Smooth muscle cell (in vitro differentiated cells): ENCODE data around the gene PRKAR2B. TPM values are rescaled to one million over a fixed set of nuclear protein-coding genes. Genes with fewer than 3 reads are reported as not detected.

Source experiments
- DNase-seq: peaks from one replicate; lab custom pipeline; 2025; ENCODE audit not compliant: unreplicated experiment; lab: John Stamatoyannopoulos, UW
- H2AFZ ChIP-seq: fragments of 200-600 bp; sonication (generic); 2 replicates; pipeline ENCODE4 v1.6.0; 2016; ENCODE audit warnings: antibody characterized with exemption, low read depth, mild to moderate bottlenecking
- H3F3A ChIP-seq: fragments of 200-600 bp; sonication (generic); 2 replicates; pipeline ENCODE4 v1.6.0; 2017; ENCODE audit warnings: antibody characterized with exemption, low read depth
- H3K27ac ChIP-seq: fragments of 200-600 bp; sonication (generic); 2 replicates; pipeline ENCODE4 v1.5.1; 2016; ENCODE audit warnings: low read depth, mild to moderate bottlenecking
- H3K27me3 ChIP-seq: fragments of 200-600 bp; sonication (generic); 2 replicates; pipeline ENCODE4 v1.6.1; 2016; ENCODE audit warnings: low read depth, mild to moderate bottlenecking
- H3K36me3 ChIP-seq: fragments of 200-600 bp; sonication (generic); 2 replicates; pipeline ENCODE4 v1.5.1; 2016; ENCODE audit warnings: low read depth
- H3K4me1 ChIP-seq: fragments of 200-600 bp; sonication (generic); 2 replicates; pipeline ENCODE4 v1.5.1; 2016; ENCODE audit warnings: low read depth
- H3K4me2 ChIP-seq: fragments of 200-600 bp; sonication (generic); 2 replicates; pipeline ENCODE4 v1.6.0; 2016; ENCODE audit warnings: mild to moderate bottlenecking
- H3K4me3 ChIP-seq: fragments of 200-600 bp; sonication (generic); 2 replicates; pipeline ENCODE4 v1.5.1; 2016; ENCODE audit warnings: mild to moderate bottlenecking
- H3K79me2 ChIP-seq: fragments of 200-600 bp; sonication (generic); 2 replicates; pipeline ENCODE4 v1.6.0; 2016; ENCODE audit warnings: low read depth, mild to moderate bottlenecking
- H3K9ac ChIP-seq: fragments of 200-600 bp; sonication (generic); 2 replicates; pipeline ENCODE4 v1.6.0; 2016; ENCODE audit warnings: low read depth
- H3K9me3 ChIP-seq: fragments of 200-600 bp; sonication (generic); replicated peaks from 2 replicates; pipeline ENCODE4 v1.5.1; 2016; ENCODE audit warnings: low read depth
- H4K20me1 ChIP-seq: fragments of 200-600 bp; sonication (generic); 2 replicates; pipeline ENCODE4 v1.6.0; 2016; ENCODE audit warnings: low read depth
- WGBS: methylation state at CpG from one replicate; pipeline ENCODE4 v1.1.7; 2016; ENCODE audit warnings: low lambda C conversion rate; 5-methylcytosine and 5-hydroxymethylcytosine counted together
- polyA plus RNA-seq: library from polyadenylated mRNA; unstranded; fragments of >200 nt; fragmentation: Nextera tagmentation; extraction: Ambion mirVana; gene quantifications from 2 replicates; pipeline ENCODE4 v1.2.1, GENCODE V29; 2016
- total RNA-seq: library from RNA; depleted of rRNA; stranded (reverse); fragments of >200 nt; gene quantifications from 2 replicates; pipeline ENCODE4 v1.2.3, GENCODE V29; 2014
- TF ChIP-seq, protein P1 (sequence below): fragments of 200-600 bp; sonication (generic); IDR thresholded peaks from 2 replicates; pipeline ENCODE4 v1.5.1; 2017; ENCODE audit warnings: borderline replicate concordance, mild to moderate bottlenecking, antibody characterized with exemption; ENCODE audit not compliant: insufficient read depth, poor library complexity, severe bottlenecking

Gene PRKAR2B
- total and polyA plus RNA-seq, 2 experiments from 2014 or later = 3.4 to 3.5 TPM

- Histone ChIP-seq H3K79me2 (no peaks in the 10 kb centered on the region), H3K9me3 (no peaks in the 10 kb centered on the region), H4K20me1 (no peaks in the 10 kb centered on the region), H3K27ac (no peak overlapping the region), H3K4me3 (no peak overlapping the region), H3F3A (no peaks in the 10 kb centered on the region), H3K27me3 (no peaks in the 10 kb centered on the region), H2AFZ (no peak overlapping the region), H3K9ac (no peak overlapping the region), H3K4me1 (no peaks in the 10 kb centered on the region), H3K4me2 (no peak overlapping the region), H3K36me3 (peaks cover 8% of the 10 kb centered on the region)
- TF ChIP-seq, protein P1, sequence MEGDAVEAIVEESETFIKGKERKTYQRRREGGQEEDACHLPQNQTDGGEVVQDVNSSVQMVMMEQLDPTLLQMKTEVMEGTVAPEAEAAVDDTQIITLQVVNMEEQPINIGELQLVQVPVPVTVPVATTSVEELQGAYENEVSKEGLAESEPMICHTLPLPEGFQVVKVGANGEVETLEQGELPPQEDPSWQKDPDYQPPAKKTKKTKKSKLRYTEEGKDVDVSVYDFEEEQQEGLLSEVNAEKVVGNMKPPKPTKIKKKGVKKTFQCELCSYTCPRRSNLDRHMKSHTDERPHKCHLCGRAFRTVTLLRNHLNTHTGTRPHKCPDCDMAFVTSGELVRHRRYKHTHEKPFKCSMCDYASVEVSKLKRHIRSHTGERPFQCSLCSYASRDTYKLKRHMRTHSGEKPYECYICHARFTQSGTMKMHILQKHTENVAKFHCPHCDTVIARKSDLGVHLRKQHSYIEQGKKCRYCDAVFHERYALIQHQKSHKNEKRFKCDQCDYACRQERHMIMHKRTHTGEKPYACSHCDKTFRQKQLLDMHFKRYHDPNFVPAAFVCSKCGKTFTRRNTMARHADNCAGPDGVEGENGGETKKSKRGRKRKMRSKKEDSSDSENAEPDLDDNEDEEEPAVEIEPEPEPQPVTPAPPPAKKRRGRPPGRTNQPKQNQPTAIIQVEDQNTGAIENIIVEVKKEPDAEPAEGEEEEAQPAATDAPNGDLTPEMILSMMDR = peak; percentile 28
- no peak for DNase-seq
- WGBS = 89% methylated on average over 4 of the region's 4 CpGs
These were observed 157.4 kb downstream of the PRKAR2B start for GRCh38 chr7:107201795-107202450.

DNA sequence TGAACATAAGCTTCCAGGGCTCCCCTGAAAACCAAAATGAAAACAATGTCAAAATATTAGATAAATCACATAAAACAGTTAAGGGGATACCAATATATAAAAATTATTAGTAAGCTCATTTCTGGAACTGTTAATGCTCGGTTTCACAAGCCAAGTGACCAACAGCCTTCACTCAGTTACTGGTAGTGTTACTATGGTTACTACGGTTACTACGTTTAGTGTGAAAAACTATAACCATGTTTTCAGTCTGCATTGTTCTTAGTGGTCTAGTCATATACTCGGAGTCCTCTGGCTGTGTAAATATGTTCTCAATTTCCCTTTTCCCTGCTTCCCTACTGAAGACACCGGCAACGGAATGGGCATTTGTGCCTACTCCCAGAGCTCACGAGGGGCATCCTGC lies 159.1 kb downstream of the PRKAR2B start:
- no peak overlapping the region for H3K9ac ChIP-seq
- TF ChIP-seq, protein P1 = no peak
- no peaks in the 10 kb centered on the region for H3K79me2 ChIP-seq
- H3K4me1 ChIP-seq = no peaks in the 10 kb centered on the region
- peaks cover 7% of the 10 kb centered on the region for H3K36me3 ChIP-seq
- H3K27me3 ChIP-seq = no peaks in the 10 kb centered on the region
- H2AFZ ChIP-seq = no peak overlapping the region
- no peak overlapping the region for H3K27ac ChIP-seq
- H4K20me1 ChIP-seq = no peaks in the 10 kb centered on the region
- H3F3A ChIP-seq = no peaks in the 10 kb centered on the region
- WGBS = 99% methylated on average over 7 of the region's 7 CpGs
- H3K4me2 ChIP-seq = no peak overlapping the region
- no peaks in the 10 kb centered on the region for H3K9me3 ChIP-seq
- no peak overlapping the region for H3K4me3 ChIP-seq
- DNase-seq = no peak

- no peak overlapping the region for H2AFZ ChIP-seq
- 99% methylated on average over 6 of the region's 6 CpGs for WGBS
- H3K4me3 ChIP-seq = no peak overlapping the region
- no peaks in the 10 kb centered on the region for H3K27me3 ChIP-seq
- H3K79me2 ChIP-seq = no peaks in the 10 kb centered on the region
- no peak for DNase-seq
- no peak overlapping the region for H3K27ac ChIP-seq
- no peaks in the 10 kb centered on the region for H4K20me1 ChIP-seq
- TF ChIP-seq, protein P1 = no peak
- H3F3A ChIP-seq = no peaks in the 10 kb centered on the region
- H3K4me2 ChIP-seq = no peak overlapping the region
- H3K9me3 ChIP-seq = no peaks in the 10 kb centered on the region
- H3K9ac ChIP-seq = no peak overlapping the region
- peaks cover 5% of the 10 kb centered on the region for H3K36me3 ChIP-seq
- H3K4me1 ChIP-seq = no peaks in the 10 kb centered on the region
These were observed 161.6 kb downstream of the PRKAR2B start for GRCh38 chr7:107206136-107206535.

- no peaks in the 10 kb centered on the region for H4K20me1 ChIP-seq
- H3K9me3 ChIP-seq = no peaks in the 10 kb centered on the region
- H3K36me3 ChIP-seq = peaks cover 5% of the 10 kb centered on the region
- TF ChIP-seq, protein P1 = no peak
- no peak overlapping the region for H3K9ac ChIP-seq
- H3K4me3 ChIP-seq = no peak overlapping the region
- no peaks in the 10 kb centered on the region for H3K27me3 ChIP-seq
- no peaks in the 10 kb centered on the region for H3K4me1 ChIP-seq
- H3K4me2 ChIP-seq = no peak overlapping the region
- no peak overlapping the region for H2AFZ ChIP-seq
- no peaks in the 10 kb centered on the region for H3F3A ChIP-seq
- WGBS = 84% methylated on average over 3 of the region's 3 CpGs
- no peak for DNase-seq
- no peaks in the 10 kb centered on the region for H3K79me2 ChIP-seq
- H3K27ac ChIP-seq = no peak overlapping the region
These were observed 162.2 kb downstream of the PRKAR2B start for GRCh38 chr7:107206706-107207105.
